Astrocyte (in vitro differentiated cells and primary cell): Measurements from ENCODE around the gene PSTK. TPM values are rescaled to one million over a fixed set of nuclear protein-coding genes. Genes with fewer than 3 reads are reported as not detected.

Experiments used
- DNase-seq: peaks from one replicate; pipeline ENCODE4 v3.0.0-alpha.2; 2010; ENCODE audit warnings: low read depth
- FAIRE-seq: peaks from 2 replicates; lab custom pipeline; 2011; peaks lifted over from hg19 to GRCh38; lab: Jason Lieb, UNC
- H2AFZ ChIP-seq: 2 replicates; pipeline ENCODE4 v1.6.0; 2012; ENCODE audit warnings: low read depth, low read length, inconsistent platforms
- H3K27ac ChIP-seq: 2 replicates; pipeline ENCODE4 v1.5.1; 2011; ENCODE audit warnings: low read depth, low read length, inconsistent platforms
- H3K27me3 ChIP-seq: 2 replicates; pipeline ENCODE4 v1.6.0; 2011; ENCODE audit warnings: low read length, inconsistent platforms; ENCODE audit not compliant: insufficient read depth
- H3K36me3 ChIP-seq: 2 replicates; pipeline ENCODE4 v1.5.1; 2011; ENCODE audit warnings: low read length, inconsistent platforms; ENCODE audit not compliant: insufficient read depth
- H3K4me1 ChIP-seq: 2 replicates; pipeline ENCODE4 v1.5.1; 2011; ENCODE audit warnings: low read length, inconsistent platforms; ENCODE audit not compliant: insufficient read depth
- H3K4me2 ChIP-seq: 2 replicates; pipeline ENCODE4 v1.6.0; 2012; ENCODE audit warnings: low read length, inconsistent platforms
- H3K4me3 ChIP-seq: 2 replicates; pipeline ENCODE4 v1.5.1; 2011; ENCODE audit warnings: low read depth, mild to moderate bottlenecking, low read length, inconsistent platforms; ENCODE audit not compliant: insufficient read depth
- H3K79me2 ChIP-seq: 2 replicates; pipeline ENCODE4 v1.6.0; 2012; ENCODE audit warnings: mild to moderate bottlenecking, low read length, inconsistent platforms; ENCODE audit not compliant: insufficient read depth
- H3K9ac ChIP-seq: 2 replicates; pipeline ENCODE4 v1.6.0; 2012; ENCODE audit warnings: mild to moderate bottlenecking, low read length, inconsistent platforms
- H3K9me3 ChIP-seq: 2 replicates; pipeline ENCODE4 v1.5.1; 2012; ENCODE audit warnings: low read depth, mild to moderate bottlenecking, low read length, inconsistent platforms; ENCODE audit not compliant: insufficient read depth
- H4K20me1 ChIP-seq: 2 replicates; pipeline ENCODE4 v1.6.0; 2012; ENCODE audit warnings: low read length, inconsistent platforms; ENCODE audit not compliant: insufficient read depth
- H3K27ac Mint-ChIP-seq: one replicate; pipeline ENCODE4 v1.8.0; 2021; ENCODE audit warnings: mild to moderate bottlenecking, mixed read lengths; ENCODE audit not compliant: unreplicated experiment
- H3K27me3 Mint-ChIP-seq: one replicate; pipeline ENCODE4 v1.8.0; 2021; ENCODE audit warnings: low read depth, mixed read lengths; ENCODE audit not compliant: unreplicated experiment
- H3K36me3 Mint-ChIP-seq: one replicate; pipeline ENCODE4 v1.8.0; 2021; ENCODE audit warnings: low read depth, mixed read lengths; ENCODE audit not compliant: unreplicated experiment
- H3K4me1 Mint-ChIP-seq: one replicate; pipeline ENCODE4 v1.8.0; 2021; ENCODE audit warnings: low read depth, mixed read lengths; ENCODE audit not compliant: unreplicated experiment
- H3K4me3 Mint-ChIP-seq: one replicate; pipeline ENCODE4 v1.8.0; 2021; ENCODE audit warnings: mild to moderate bottlenecking, moderate library complexity, mixed read lengths; ENCODE audit not compliant: unreplicated experiment
- H3K9me3 Mint-ChIP-seq: one replicate; pipeline ENCODE4 v1.8.0; 2021; ENCODE audit warnings: mild to moderate bottlenecking, mixed read lengths; ENCODE audit not compliant: unreplicated experiment
- EZH2 ChIP-seq: IDR thresholded peaks from 2 replicates; pipeline ENCODE4 v1.6.1; 2012; ENCODE audit warnings: mild to moderate bottlenecking, low read length, inconsistent platforms; ENCODE audit not compliant: insufficient read depth
- total RNA-seq: library from RNA; stranded (reverse); gene quantifications from 2 replicates; pipeline ENCODE4 v1.2.1, GENCODE V29; 2021
- TF ChIP-seq, protein P1 (sequence below): IDR thresholded peaks from 2 replicates; pipeline ENCODE4 v1.5.1; 2011; ENCODE audit warnings: low read depth, mild to moderate bottlenecking, inconsistent platforms, low read length, moderate library complexity; ENCODE audit not compliant: insufficient read depth

The PSTK gene
- total RNA-seq, 1 donor from 2014 or later: 4.8 TPM

DNA sequence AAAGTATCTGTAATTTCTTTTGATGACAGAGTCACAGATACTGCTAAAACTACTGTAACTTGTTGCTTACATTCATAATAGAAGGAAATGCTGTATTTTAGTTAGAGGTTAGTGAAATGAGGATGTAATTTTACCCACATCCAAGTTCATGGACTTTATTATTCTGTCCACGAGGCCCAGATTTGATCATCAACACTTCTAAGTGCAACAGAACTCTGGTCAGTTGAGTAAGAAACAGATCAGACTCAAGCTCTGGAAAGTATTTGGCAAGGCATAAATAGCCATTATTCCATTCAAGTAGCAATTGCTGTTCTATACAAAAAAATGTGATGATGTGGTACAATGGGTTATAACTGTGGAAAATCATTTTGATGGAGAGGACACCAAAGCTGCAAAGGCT, 50.9 kb downstream of the PSTK start:
- Histone ChIP-seq H2AFZ (no peak overlapping the region), H3K4me2 (no peak overlapping the region), H3K9ac (no peak overlapping the region), H3K79me2 (no peaks in the 10 kb centered on the region), H3K4me1 (no peaks in the 10 kb centered on the region), H3K36me3 (no peaks in the 10 kb centered on the region), H4K20me1 (no peaks in the 10 kb centered on the region), H3K9me3 (no peaks in the 10 kb centered on the region), H3K4me3 (no peak overlapping the region), H3K27me3 (no peaks in the 10 kb centered on the region), H3K27ac (no peak overlapping the region)
- Mint-ChIP-seq H3K27ac (no peak overlapping the region), H3K9me3 (no peaks in the 10 kb centered on the region), H3K36me3 (no peaks in the 10 kb centered on the region), H3K4me3 (no peak overlapping the region), H3K4me1 (no peaks in the 10 kb centered on the region), H3K27me3 (no peaks in the 10 kb centered on the region)
- FAIRE-seq (no peak), DNase-seq (no peak)
- TF ChIP-seq, protein P1, sequence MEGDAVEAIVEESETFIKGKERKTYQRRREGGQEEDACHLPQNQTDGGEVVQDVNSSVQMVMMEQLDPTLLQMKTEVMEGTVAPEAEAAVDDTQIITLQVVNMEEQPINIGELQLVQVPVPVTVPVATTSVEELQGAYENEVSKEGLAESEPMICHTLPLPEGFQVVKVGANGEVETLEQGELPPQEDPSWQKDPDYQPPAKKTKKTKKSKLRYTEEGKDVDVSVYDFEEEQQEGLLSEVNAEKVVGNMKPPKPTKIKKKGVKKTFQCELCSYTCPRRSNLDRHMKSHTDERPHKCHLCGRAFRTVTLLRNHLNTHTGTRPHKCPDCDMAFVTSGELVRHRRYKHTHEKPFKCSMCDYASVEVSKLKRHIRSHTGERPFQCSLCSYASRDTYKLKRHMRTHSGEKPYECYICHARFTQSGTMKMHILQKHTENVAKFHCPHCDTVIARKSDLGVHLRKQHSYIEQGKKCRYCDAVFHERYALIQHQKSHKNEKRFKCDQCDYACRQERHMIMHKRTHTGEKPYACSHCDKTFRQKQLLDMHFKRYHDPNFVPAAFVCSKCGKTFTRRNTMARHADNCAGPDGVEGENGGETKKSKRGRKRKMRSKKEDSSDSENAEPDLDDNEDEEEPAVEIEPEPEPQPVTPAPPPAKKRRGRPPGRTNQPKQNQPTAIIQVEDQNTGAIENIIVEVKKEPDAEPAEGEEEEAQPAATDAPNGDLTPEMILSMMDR: no peak
- TF ChIP-seq EZH2: no peak

DNA sequence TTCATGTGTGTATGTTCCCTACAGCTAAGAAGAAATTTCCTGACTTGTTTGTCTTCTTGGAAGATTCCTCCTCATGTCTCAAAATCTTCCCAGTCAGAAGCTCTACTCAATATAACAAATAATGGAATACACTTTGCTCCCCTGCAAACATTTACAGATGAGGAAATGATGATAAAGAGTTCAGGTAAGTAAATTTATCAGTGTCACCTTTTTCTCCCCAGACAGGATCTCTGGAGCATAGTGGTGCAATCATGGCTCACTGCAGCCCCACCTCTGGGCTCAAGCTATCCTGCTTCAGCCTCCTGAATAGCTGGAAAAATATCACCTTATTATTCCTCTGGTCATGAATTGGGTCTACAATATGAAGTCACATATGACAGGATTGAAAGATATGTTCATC, 54.1 kb downstream of the PSTK start:
- Histone ChIP-seq H4K20me1 (no peaks in the 10 kb centered on the region), H3K9ac (no peak overlapping the region), H3K9me3 (no peaks in the 10 kb centered on the region), H3K27me3 (no peaks in the 10 kb centered on the region), H3K36me3 (no peaks in the 10 kb centered on the region), H3K4me1 (no peaks in the 10 kb centered on the region), H3K27ac (no peak overlapping the region), H2AFZ (no peak overlapping the region), H3K79me2 (no peaks in the 10 kb centered on the region), H3K4me2 (no peak overlapping the region), H3K4me3 (no peak overlapping the region)
- no peak for FAIRE-seq
- H3K9me3 Mint-ChIP-seq: no peaks in the 10 kb centered on the region
- no peaks in the 10 kb centered on the region for H3K36me3 Mint-ChIP-seq
- H3K4me1 Mint-ChIP-seq: no peaks in the 10 kb centered on the region
- DNase-seq: no peak
- no peaks in the 10 kb centered on the region for H3K27me3 Mint-ChIP-seq
- H3K4me3 Mint-ChIP-seq: no peak overlapping the region
- no peak for TF ChIP-seq EZH2
- TF ChIP-seq, protein P1: no peak
- no peak overlapping the region for H3K27ac Mint-ChIP-seq

DNA sequence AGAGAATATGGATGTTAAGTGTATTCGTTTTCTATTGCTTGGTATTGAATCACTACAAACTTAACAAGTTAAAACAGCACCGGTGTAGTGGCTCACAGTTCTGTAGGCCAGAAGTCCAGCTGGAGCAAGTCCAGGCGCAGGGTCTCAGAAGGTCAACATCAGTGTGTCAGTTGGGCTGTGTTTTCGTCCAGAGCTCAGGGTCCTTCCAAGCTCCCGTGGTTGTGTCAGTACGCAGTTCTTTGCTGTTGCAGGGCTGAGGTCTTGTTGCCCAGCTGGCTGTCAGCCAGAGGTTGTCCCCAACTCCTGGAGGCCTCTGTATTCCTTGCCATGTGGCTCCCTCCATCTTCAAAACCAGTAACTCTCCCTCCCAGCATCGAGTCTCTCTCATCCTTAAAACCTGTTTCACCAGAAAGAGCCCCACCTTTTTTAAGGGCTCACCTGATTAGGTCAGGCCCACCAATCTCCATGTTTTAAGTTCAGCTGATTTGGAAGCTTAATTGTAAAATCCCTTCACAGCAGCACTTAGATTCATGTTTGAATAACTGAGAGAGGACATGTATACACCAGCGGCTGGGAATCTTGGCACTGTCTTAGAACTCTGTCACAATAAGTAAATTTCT, 55.4 kb downstream of the PSTK start:
- Histone ChIP-seq H3K27me3 (no peaks in the 10 kb centered on the region), H3K9me3 (no peaks in the 10 kb centered on the region), H3K4me2 (no peak overlapping the region), H3K27ac (no peak overlapping the region), H2AFZ (no peak overlapping the region), H3K36me3 (no peaks in the 10 kb centered on the region), H3K9ac (no peak overlapping the region), H4K20me1 (no peaks in the 10 kb centered on the region), H3K79me2 (no peaks in the 10 kb centered on the region), H3K4me3 (no peak overlapping the region), H3K4me1 (no peaks in the 10 kb centered on the region)
- Mint-ChIP-seq H3K9me3 (no peaks in the 10 kb centered on the region), H3K27ac (no peak overlapping the region), H3K27me3 (no peaks in the 10 kb centered on the region), H3K36me3 (no peaks in the 10 kb centered on the region), H3K4me3 (no peak overlapping the region), H3K4me1 (no peaks in the 10 kb centered on the region)
- DNase-seq: no peak
- no peak for FAIRE-seq
- TF ChIP-seq EZH2: no peak
- TF ChIP-seq, protein P1: no peak
